Fibroblast of pulmonary artery (primary cell): Measurements from ENCODE around the gene NARS2.

Experiments used
- DNase-seq: peaks from one replicate; pipeline ENCODE4 v3.0.0-alpha.2; 2010; ENCODE audit warnings: low read depth
- H3K4me3 ChIP-seq: replicated peaks from 2 replicates; pipeline ENCODE4 v1.5.1; 2011; ENCODE audit warnings: low read depth, mild to moderate bottlenecking, control low read depth, low read length, moderate library complexity
- TF ChIP-seq, protein P1 (sequence below): IDR thresholded peaks from 2 replicates; pipeline ENCODE4 v1.5.1; 2011; ENCODE audit warnings: mild to moderate bottlenecking, control low read depth, low read length, inconsistent platforms; ENCODE audit errors: missing control alignments

NARS2 gene

DNA sequence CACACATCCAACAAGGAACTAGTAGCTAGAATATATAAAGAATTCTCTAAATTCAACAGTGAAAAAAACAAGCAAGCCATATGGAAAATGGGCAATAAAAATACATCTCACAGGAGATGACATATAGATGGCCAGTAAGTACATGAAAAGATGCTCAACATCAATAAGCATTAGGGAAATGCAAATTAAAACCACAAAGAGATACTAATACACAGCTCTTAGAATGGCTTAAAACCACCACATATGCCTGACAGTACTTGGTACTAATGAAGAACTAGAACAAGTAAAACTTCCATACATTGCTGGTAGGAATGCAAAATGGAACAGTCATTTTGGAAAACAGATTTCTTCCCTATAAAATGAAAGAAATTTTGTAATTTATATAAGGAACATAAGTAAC is 85.5 kb downstream of the NARS2 start:
- no peak for DNase-seq
- no peak overlapping the region for H3K4me3 ChIP-seq
- TF ChIP-seq, protein P1, sequence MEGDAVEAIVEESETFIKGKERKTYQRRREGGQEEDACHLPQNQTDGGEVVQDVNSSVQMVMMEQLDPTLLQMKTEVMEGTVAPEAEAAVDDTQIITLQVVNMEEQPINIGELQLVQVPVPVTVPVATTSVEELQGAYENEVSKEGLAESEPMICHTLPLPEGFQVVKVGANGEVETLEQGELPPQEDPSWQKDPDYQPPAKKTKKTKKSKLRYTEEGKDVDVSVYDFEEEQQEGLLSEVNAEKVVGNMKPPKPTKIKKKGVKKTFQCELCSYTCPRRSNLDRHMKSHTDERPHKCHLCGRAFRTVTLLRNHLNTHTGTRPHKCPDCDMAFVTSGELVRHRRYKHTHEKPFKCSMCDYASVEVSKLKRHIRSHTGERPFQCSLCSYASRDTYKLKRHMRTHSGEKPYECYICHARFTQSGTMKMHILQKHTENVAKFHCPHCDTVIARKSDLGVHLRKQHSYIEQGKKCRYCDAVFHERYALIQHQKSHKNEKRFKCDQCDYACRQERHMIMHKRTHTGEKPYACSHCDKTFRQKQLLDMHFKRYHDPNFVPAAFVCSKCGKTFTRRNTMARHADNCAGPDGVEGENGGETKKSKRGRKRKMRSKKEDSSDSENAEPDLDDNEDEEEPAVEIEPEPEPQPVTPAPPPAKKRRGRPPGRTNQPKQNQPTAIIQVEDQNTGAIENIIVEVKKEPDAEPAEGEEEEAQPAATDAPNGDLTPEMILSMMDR: no peak

DNA sequence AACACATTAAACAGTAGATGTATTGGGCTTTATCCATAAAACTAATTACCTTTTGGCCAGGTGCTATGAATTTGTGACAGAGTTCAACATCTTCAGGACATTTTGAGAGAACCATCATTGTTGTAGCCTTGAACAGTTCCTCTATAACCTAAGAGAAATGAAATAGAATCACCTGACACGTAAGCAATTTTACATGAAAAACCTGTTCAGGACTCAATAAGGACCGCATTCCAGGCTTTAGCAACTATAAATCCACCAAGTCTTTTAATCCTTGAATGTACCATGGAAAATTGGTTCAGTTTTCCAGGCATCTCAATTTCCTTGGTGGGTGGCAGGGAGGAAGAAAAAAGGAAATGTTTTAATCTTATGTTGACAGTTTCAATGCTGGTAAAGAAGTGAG is 96.1 kb downstream of the NARS2 start:
- H3K4me3 ChIP-seq: no peak overlapping the region
- TF ChIP-seq, protein P1: no peak
- no peak for DNase-seq

DNA sequence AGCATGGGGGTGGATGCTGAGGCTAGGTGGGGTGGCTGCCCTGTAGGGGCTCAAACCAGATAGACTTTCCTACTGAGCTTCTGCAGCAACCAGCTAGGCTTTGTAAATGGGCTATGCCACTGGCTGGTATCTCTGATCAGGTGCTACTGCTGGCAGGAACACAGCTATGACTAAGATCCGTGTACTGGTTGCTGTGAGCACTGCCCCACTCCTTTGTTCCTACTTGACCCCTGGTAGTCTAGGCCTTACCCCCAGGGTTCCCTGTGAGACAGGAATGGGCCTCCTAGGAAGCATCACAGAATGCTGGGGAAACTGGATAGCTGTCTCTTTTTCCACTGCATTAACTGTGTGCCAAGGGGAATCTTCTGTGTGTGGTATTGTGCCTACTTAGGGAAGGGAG is 98.6 kb downstream of the NARS2 start:
- TF ChIP-seq, protein P1: no peak
- H3K4me3 ChIP-seq: no peak overlapping the region
- peak; percentile 25 for DNase-seq

DNA sequence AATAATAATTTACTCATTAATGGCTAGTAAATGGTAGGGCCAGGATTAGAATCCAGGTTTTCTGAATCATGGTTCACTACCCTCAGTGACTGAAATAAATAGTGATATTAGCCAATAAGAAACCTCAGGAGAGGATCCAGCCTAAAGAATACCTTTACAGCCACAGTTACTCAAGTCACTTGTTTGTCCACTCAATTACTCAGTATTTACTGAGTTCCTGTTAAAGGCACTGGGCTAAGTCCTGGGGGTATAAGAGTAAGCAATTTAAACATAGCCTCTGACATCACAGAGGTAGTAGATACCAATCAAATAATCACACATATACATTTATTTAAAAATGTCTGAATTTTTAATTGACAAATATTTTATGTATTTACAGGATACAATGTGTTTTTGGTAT is 100.2 kb downstream of the NARS2 start:
- no peak overlapping the region for H3K4me3 ChIP-seq
- TF ChIP-seq, protein P1: no peak
- DNase-seq: no peak

DNA sequence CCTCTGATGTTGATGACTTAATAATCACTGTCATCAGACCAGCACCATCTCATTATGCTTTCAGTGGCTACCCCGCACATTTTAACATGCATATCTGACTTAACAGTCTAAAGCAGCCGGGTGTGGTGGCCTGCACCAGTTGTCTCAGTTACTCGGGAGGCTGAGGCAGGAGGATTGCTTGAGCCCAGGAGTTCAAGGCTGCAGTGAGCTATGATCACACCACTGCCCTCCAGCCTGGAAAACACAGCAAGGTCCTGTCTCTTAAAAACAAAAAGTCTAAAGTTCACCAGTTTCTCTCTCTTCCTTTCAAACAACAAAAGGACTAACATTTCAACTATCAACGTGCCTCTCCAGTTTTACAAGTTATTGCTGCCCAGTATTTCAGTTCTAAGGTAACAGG is 101.8 kb downstream of the NARS2 start:
- no peak overlapping the region for H3K4me3 ChIP-seq

DNA sequence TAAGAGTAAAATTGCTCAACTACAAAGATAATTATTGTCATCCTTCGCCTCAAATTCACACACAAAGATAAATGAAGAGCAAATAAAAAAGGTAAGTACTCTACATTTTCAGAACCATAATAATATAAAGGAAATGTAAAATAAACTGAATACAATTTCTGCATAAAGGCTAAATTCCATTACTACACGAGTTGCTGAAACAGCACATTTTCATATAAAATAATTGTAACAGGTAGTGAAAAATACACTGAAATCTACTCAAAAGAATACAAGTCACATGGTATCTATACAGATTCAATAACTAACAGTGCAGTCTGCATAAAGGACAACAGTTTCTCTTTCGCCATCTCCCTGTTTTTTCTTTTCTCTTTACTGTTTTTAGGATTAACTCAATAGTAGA is 102.3 kb downstream of the NARS2 start:
- TF ChIP-seq, protein P1: no peak
- no peak overlapping the region for H3K4me3 ChIP-seq
- DNase-seq: no peak

More for the DNA sequence above, 101.8 kb downstream of the NARS2 start:
- TF ChIP-seq, protein P1: no peak
- DNase-seq: no peak

DNA sequence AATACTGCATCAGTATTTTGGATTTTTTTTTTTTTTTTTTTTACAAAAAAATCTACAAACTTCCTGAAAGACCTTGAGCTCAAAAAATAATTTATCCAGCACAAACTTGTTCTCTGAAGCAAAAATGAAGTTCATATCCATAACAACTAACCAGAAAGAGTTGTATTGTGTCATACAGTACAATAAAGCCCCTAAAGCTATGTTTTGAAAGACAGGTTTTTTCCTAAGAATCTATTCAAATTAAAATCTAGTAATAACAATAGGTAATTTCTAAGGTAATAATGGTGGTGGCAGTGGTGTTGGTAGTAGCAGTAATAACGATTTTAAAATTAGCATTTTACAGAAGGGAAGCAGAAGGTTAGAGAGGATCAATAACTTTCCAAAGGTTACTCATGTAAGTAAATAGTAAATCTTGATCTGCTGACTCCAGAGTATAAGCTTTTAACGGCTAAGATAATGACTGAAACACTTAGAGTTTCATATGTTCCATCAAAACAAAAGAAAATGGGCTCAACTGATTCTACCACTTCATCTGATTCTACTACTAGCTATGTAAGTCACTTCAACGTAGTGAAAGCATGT is 103.7 kb downstream of the NARS2 start:
- TF ChIP-seq, protein P1: no peak
- no peak overlapping the region for H3K4me3 ChIP-seq
- no peak for DNase-seq
